MCF 10A (cell line): ENCODE results near the gene SOSTDC1. TPM values are rescaled to one million over a fixed set of nuclear protein-coding genes. Genes with fewer than 3 reads are reported as not detected.

ENCODE experiments used
- BruUV-seq: library from RNA; stranded (reverse); fragments of 400-500 nt; replicated peaks from 2 replicates; lab custom pipeline; 2021; lab: Mats Ljungman, UMichigan
- CTCF ChIA-PET: fragments of 300-600 bp; sonication (Branson Sonifier 250); formaldehyde crosslinking; extraction: SDS; loops from one replicate; lab custom pipeline; 2021; ENCODE audit warnings: antibody characterized with exemption, inconsistent platforms; lab: Yijun Ruan, JAX
- POLR2A ChIA-PET: fragments of 300-600, 350-650 bp; sonication (Branson Sonifier 250); formaldehyde crosslinking; extraction: SDS; loops from one replicate; lab custom pipeline; 2020; ENCODE audit warnings: antibody characterized with exemption, inconsistent platforms; lab: Yijun Ruan, JAX
- DNase-seq: peaks from one replicate; pipeline ENCODE4 v3.0.0-alpha.2; 2018; ENCODE audit not compliant: unreplicated experiment
- H3K27ac Mint-ChIP-seq: one replicate; pipeline ENCODE4 v1.8.0; 2022; ENCODE audit warnings: mild to moderate bottlenecking, low read depth, mixed read lengths; ENCODE audit not compliant: unreplicated experiment
- H3K27me3 Mint-ChIP-seq: one replicate; pipeline ENCODE4 v1.8.0; 2022; ENCODE audit warnings: mixed read lengths; ENCODE audit not compliant: insufficient read depth, unreplicated experiment
- H3K36me3 Mint-ChIP-seq: one replicate; pipeline ENCODE4 v1.8.0; 2022; ENCODE audit warnings: mild to moderate bottlenecking, moderate library complexity, mixed read lengths; ENCODE audit not compliant: insufficient read depth, unreplicated experiment
- H3K4me1 Mint-ChIP-seq: one replicate; pipeline ENCODE4 v1.8.0; 2022; ENCODE audit warnings: mixed read lengths; ENCODE audit not compliant: insufficient read depth, unreplicated experiment
- H3K4me3 Mint-ChIP-seq: one replicate; pipeline ENCODE4 v1.8.0; 2022; ENCODE audit warnings: mild to moderate bottlenecking, moderate library complexity, mixed read lengths; ENCODE audit not compliant: unreplicated experiment
- H3K9me3 Mint-ChIP-seq: one replicate; pipeline ENCODE4 v1.8.0; 2022; ENCODE audit warnings: mixed read lengths; ENCODE audit not compliant: unreplicated experiment
- intact Hi-C: fragments of 100-400 bp; cut with micrococcal nuclease; formaldehyde crosslinking; loops from 2 replicates; pipeline ENCODE4 v1.14.1; 2022
- total RNA-seq: library from RNA; stranded (reverse); gene quantifications from 2 replicates; pipeline ENCODE4 v1.2.3, GENCODE V29; 2022
- TF ChIP-seq, protein P1 (sequence below): fragments of 200-600 bp; IDR thresholded peaks from one replicate; pipeline ENCODE4 v1.8.0; 2022; ENCODE audit warnings: antibody characterized with exemption, mild to moderate bottlenecking; ENCODE audit not compliant: unreplicated experiment

The SOSTDC1 gene
- total RNA-seq, 1 experiment from 2014 or later: not detected

DNA sequence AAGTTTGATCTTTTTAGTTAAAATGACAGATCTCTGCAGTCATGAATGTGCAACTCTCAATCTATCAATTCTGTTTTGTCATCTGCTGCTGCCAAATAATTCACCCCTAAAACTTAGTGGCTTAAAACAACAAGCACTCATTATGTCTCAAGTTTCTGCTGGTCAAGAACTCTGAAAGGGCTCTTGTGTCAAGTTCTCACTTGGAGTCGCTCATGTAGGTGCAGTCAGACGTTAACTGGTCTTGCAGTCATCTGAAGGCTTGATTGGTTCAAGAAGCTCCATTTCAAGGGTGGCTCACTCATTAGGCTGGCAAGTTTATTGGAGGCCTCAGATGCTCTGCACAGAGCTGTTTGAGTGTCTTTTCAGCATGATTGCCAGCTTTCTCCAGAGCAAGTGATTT lies 32.6 kb upstream of the SOSTDC1 start:
- ChIA-PET CTCF (interaction anchor here (1.4 kb wide), 1 partner anchor 67 kb away, joined by 3 read pairs; no protein-coding TSS in a partner anchor), POLR2A (interaction anchor here (0.6 kb wide), 1 partner anchor 312 kb away, joined by 3 read pairs; no protein-coding TSS in a partner anchor)
- no peak for DNase-seq
- no TSS peak for BruUV-seq
- Mint-ChIP-seq H3K27me3 (no peaks in the 10 kb centered on the region), H3K4me3 (no peak overlapping the region), H3K36me3 (no peaks in the 10 kb centered on the region), H3K4me1 (no peaks in the 10 kb centered on the region), H3K9me3 (no peaks in the 10 kb centered on the region), H3K27ac (no peak overlapping the region)
- intact Hi-C loops: no loop called here
- TF ChIP-seq, protein P1, sequence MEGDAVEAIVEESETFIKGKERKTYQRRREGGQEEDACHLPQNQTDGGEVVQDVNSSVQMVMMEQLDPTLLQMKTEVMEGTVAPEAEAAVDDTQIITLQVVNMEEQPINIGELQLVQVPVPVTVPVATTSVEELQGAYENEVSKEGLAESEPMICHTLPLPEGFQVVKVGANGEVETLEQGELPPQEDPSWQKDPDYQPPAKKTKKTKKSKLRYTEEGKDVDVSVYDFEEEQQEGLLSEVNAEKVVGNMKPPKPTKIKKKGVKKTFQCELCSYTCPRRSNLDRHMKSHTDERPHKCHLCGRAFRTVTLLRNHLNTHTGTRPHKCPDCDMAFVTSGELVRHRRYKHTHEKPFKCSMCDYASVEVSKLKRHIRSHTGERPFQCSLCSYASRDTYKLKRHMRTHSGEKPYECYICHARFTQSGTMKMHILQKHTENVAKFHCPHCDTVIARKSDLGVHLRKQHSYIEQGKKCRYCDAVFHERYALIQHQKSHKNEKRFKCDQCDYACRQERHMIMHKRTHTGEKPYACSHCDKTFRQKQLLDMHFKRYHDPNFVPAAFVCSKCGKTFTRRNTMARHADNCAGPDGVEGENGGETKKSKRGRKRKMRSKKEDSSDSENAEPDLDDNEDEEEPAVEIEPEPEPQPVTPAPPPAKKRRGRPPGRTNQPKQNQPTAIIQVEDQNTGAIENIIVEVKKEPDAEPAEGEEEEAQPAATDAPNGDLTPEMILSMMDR: no peak

DNA sequence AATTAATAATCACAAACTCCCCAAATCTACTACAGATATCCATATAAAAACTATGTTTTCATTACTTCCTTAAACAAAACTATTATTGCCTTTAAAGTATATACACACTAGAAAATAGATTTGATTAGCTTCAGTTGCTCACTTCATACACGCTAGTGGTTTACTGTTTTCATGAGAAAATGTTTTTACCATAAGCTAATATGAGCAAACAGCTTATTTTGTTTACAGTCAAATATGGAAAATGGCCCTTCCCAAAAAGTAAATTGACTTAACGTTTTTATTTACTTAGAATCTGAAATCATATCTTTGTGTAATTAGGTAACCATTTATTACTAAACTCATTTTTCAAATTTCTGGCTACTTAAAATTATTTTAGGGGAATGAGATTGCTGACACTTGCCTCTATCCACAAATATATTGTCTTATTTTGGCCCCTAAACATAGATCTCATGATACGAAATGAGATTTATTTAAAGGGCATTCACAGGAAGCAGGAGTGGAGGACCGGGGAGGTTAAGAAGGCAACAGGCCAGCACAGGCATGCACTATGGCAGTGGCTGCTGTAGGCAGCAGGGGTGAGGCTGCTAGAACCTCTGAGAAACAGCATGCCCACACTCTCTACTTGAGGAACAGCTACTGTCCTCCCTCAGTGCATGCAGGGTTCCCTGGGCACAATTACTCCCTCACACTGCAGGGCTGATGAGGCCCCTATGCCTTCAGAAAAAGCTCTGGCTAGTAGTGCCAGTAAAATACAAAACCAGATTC lies 29.6 kb upstream of the SOSTDC1 start:
- no TSS peak for BruUV-seq
- POLR2A ChIA-PET: no interaction called here

DNA sequence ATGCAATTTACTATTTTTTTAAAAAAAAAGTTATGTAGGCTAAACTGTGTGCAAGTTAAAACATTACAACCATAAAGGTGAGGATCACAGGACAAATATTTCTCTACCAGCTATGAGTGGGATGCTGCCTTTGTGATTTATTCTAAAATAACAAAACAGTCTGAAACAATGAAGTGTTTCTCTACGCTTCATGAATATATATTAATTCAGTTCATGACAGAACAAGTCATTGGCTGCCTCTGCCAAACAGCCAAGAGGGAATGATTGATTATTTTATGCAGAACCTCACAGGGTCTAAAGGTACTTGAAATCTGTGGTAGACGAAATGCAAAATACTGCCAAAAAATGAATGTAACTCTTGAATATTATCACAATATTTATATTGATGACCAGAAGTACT lies 29.0 kb upstream of the SOSTDC1 start:
- ChIA-PET POLR2A (no interaction called here), CTCF (interaction anchor here (0.7 to 0.9 kb wide), 3 partner anchors 70 to 1439 kb away, joined by 3 to 4 read pairs (median 3); no protein-coding TSS in a partner anchor)
- TF ChIP-seq, protein P1: no peak
- Mint-ChIP-seq H3K4me3 (no peak overlapping the region), H3K27me3 (no peaks in the 10 kb centered on the region), H3K27ac (no peak overlapping the region), H3K9me3 (no peaks in the 10 kb centered on the region), H3K36me3 (no peaks in the 10 kb centered on the region), H3K4me1 (no peaks in the 10 kb centered on the region)
- DNase-seq: no peak
- intact Hi-C loops: no loop called here
- BruUV-seq: no TSS peak

More for the DNA sequence above, 29.6 kb upstream of the SOSTDC1 start:
- H3K36me3 Mint-ChIP-seq: no peaks in the 10 kb centered on the region
- no peaks in the 10 kb centered on the region for H3K9me3 Mint-ChIP-seq
- intact Hi-C loops: no loop called here
- TF ChIP-seq, protein P1: no peak
- DNase-seq: no peak
- no peak overlapping the region for H3K4me3 Mint-ChIP-seq
- no peak overlapping the region for H3K27ac Mint-ChIP-seq
- CTCF ChIA-PET: interaction anchor here (0.7 to 0.9 kb wide), 2 partner anchors 70 to 1439 kb away, joined by 3 read pairs; no protein-coding TSS in a partner anchor
- H3K4me1 Mint-ChIP-seq: no peaks in the 10 kb centered on the region
- no peaks in the 10 kb centered on the region for H3K27me3 Mint-ChIP-seq

DNA sequence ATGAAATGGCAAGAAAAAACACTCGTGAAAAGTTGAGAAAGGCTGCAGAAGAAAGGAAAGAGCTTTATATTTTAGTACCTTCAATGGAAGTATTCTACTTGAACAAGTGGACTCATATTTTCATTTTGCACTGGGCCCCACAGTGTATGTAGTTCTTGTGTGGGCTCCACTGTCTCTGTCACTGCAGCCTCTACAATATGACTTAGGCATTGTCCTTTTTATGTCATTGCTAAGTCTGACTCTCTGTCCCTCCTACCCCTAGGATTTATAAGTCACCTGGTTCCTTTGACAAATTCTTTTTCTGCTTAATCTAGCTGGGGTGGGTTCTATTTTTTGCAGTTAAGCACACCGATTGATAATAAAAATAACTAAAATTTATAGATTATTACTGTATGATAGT lies 27.7 kb upstream of the SOSTDC1 start:
- no peaks in the 10 kb centered on the region for H3K36me3 Mint-ChIP-seq
- BruUV-seq: no TSS peak
- no peaks in the 10 kb centered on the region for H3K9me3 Mint-ChIP-seq
- POLR2A ChIA-PET: no interaction called here
- H3K27me3 Mint-ChIP-seq: no peaks in the 10 kb centered on the region
- H3K4me1 Mint-ChIP-seq: no peaks in the 10 kb centered on the region
- CTCF ChIA-PET: interaction anchor here (0.6 to 1.6 kb wide), 3 partner anchors 40 to 400 kb away, joined by 3 read pairs; no protein-coding TSS in a partner anchor
- no peak for DNase-seq
- TF ChIP-seq, protein P1: no peak
- H3K4me3 Mint-ChIP-seq: no peak overlapping the region
- intact Hi-C loops: no loop called here
- H3K27ac Mint-ChIP-seq: no peak overlapping the region
